T-helper 17 cell (primary cell): ENCODE measurements around the gene WASF1. TPM values are rescaled to one million over a fixed set of nuclear protein-coding genes. Genes with fewer than 3 reads are reported as not detected.
"Not testable (repeated sequence)": the region's sequence is repeated elsewhere in the genome, so short reads cannot be mapped to it uniquely, and the experiment has no call there.

Experiments used
- ATAC-seq: fragments of 150-1000 bp; cut with Tn5 transposase; 2 replicates; pipeline ENCODE4 v1.10.0; 2021; ENCODE audit warnings: mild to moderate bottlenecking, moderate library complexity
- DNase-seq, 3 donors: peaks; one replicate each; pipeline versions ENCODE4 v3.0.0 to v3.0.0-alpha.2; 2020 to 2021
- H3K9me3 ChIP-seq: one replicate; pipeline ENCODE4 v1.7.0; 2013; ENCODE audit warnings: low read length, mild to moderate bottlenecking; ENCODE audit not compliant: control insufficient read depth, poor library complexity, severe bottlenecking
- H3K27ac Mint-ChIP-seq: one replicate; pipeline ENCODE4 v1.8.0; 2022; ENCODE audit warnings: mild to moderate bottlenecking, moderate library complexity, mixed read lengths
- H3K27me3 Mint-ChIP-seq: one replicate; pipeline ENCODE4 v1.8.0; 2022; ENCODE audit warnings: mixed read lengths
- H3K36me3 Mint-ChIP-seq: one replicate; pipeline ENCODE4 v1.8.0; 2022; ENCODE audit warnings: low read depth, mixed read lengths
- H3K4me1 Mint-ChIP-seq: one replicate; pipeline ENCODE4 v1.8.0; 2022; ENCODE audit warnings: mild to moderate bottlenecking, mixed read lengths
- H3K4me3 Mint-ChIP-seq: one replicate; pipeline ENCODE4 v1.8.0; 2022; ENCODE audit warnings: mild to moderate bottlenecking, moderate library complexity, mixed read lengths
- total RNA-seq, 4 donors: library from RNA in 2 of 4; stranded (reverse) in 2 of 4; gene quantifications; one replicate each; pipeline ENCODE4 v1.2.3 and lab custom pipeline; 2022 to 2026

The WASF1 gene
- total RNA-seq, 2 donors from 2014 or later = 0.94 to 3.8 TPM

- Mint-ChIP-seq H3K27ac (no peak overlapping the region), H3K4me3 (no peak overlapping the region)
Measured at GRCh38 chr6:110097443-110097842, 82.0 kb downstream of the WASF1 start.

DNA sequence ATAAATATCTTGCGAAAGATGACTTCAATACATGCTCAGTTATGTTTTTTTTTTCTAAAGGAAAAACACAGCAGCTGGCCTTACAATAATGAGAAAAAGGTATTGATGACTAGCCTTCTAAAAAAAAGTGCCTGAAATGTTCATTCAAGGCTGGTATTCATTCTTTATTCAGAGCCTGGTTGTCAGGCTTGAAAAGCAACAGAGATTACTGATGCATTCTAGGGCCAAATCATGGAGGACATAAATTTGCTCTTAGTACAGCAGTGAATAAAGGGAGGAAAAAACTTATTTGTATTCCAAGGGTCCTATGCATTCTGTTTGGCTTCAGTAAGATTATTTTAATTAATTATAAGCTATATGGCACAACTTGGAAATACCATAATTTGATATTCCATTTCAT lies 83.5 kb downstream of the WASF1 start:
- no peak for DNase-seq
- H3K36me3 Mint-ChIP-seq = no peaks in the 10 kb centered on the region
- peaks cover 4% of the 10 kb centered on the region for H3K27me3 Mint-ChIP-seq
- ATAC-seq = no peak
- no peak overlapping the region for H3K27ac Mint-ChIP-seq
- H3K4me3 Mint-ChIP-seq = no peak overlapping the region
- no peaks in the 10 kb centered on the region for H3K9me3 ChIP-seq
- no peaks in the 10 kb centered on the region for H3K4me1 Mint-ChIP-seq

More at GRCh38 chr6:110097443-110097842, 82.0 kb downstream of the WASF1 start:
- no peaks in the 10 kb centered on the region for H3K9me3 ChIP-seq
- no peaks in the 10 kb centered on the region for H3K4me1 Mint-ChIP-seq
- H3K27me3 Mint-ChIP-seq = peaks cover 4% of the 10 kb centered on the region
- no peak for DNase-seq
- ATAC-seq = no peak
- H3K36me3 Mint-ChIP-seq = peaks cover 2% of the 10 kb centered on the region

DNA sequence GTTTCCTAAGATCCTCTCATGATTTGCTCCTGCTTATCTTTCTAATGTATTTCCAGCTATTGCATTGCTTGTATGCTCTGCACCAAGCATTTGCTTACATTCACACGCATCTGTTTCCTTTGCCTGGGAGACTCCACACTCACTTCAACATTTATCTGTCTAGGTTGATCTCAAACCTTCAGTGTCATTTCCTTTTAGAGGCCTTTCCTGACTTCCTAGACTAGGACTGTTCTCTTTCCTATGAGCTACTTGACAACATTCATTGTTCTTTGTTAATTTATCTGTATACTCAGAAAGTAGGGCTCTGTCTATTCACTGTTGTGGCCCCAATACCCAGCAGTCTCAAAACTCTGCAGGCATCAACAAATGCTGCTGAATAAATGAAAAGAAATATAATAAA lies 84.4 kb downstream of the WASF1 start:
- ATAC-seq (no peak), DNase-seq (no peak)
- Mint-ChIP-seq H3K27me3 (peaks cover 4% of the 10 kb centered on the region), H3K4me3 (no peak overlapping the region), H3K36me3 (no peaks in the 10 kb centered on the region), H3K4me1 (no peaks in the 10 kb centered on the region), H3K27ac (no peak overlapping the region)
- H3K9me3 ChIP-seq = no peaks in the 10 kb centered on the region

- no peaks in the 10 kb centered on the region for H3K36me3 Mint-ChIP-seq
- no peak overlapping the region for H3K4me3 Mint-ChIP-seq
- no peak overlapping the region for H3K27ac Mint-ChIP-seq
- ATAC-seq (no peak), DNase-seq (no peak)
- no peaks in the 10 kb centered on the region for H3K4me1 Mint-ChIP-seq
- no peaks in the 10 kb centered on the region for H3K9me3 ChIP-seq
- H3K27me3 Mint-ChIP-seq = peaks cover 4% of the 10 kb centered on the region
Measured at GRCh38 chr6:110093981-110094380, 85.5 kb downstream of the WASF1 start.

- no peak for DNase-seq
- H3K4me3 Mint-ChIP-seq = no peak overlapping the region
- H3K36me3 Mint-ChIP-seq = no peaks in the 10 kb centered on the region
Measured at GRCh38 chr6:110090876-110091275, 88.6 kb downstream of the WASF1 start.

DNA sequence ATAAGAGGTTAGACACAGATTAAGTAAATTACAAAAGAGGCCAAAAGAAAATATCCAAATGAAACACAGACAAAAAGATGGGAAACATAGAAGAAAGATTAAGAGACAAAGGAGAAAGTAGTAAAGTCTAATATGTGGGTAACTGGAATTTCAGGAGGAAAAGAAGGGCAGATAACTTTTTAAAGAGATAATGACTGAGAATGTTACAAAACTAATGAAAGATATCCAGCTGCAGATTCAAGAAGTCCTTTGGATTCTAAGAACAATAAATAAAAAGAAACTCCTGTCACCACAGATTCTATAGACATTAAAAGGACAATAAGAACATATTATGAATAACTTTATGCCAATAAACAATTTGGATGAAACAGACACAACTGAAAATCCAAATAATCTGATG lies 90.1 kb downstream of the WASF1 start:
- H3K4me3 Mint-ChIP-seq = no peak overlapping the region
- no peaks in the 10 kb centered on the region for H3K36me3 Mint-ChIP-seq
- DNase-seq (no peak), ATAC-seq (no peak)
- H3K27me3 Mint-ChIP-seq = no peaks in the 10 kb centered on the region
- H3K9me3 ChIP-seq = no peaks in the 10 kb centered on the region
- no peak overlapping the region for H3K27ac Mint-ChIP-seq
- H3K4me1 Mint-ChIP-seq = no peaks in the 10 kb centered on the region

More at GRCh38 chr6:110090876-110091275, 88.6 kb downstream of the WASF1 start:
- Mint-ChIP-seq H3K4me1 (no peaks in the 10 kb centered on the region), H3K27me3 (no peaks in the 10 kb centered on the region), H3K27ac (no peak overlapping the region)
- no peaks in the 10 kb centered on the region for H3K9me3 ChIP-seq
- ATAC-seq = no peak

- Mint-ChIP-seq H3K27me3 (peaks cover 5% of the 10 kb centered on the region), H3K4me3 (no peak overlapping the region), H3K36me3 (no peaks in the 10 kb centered on the region), H3K27ac (no peak overlapping the region), H3K4me1 (no peaks in the 10 kb centered on the region)
- no peak for ATAC-seq
- DNase-seq = no peak
- H3K9me3 ChIP-seq = no peaks in the 10 kb centered on the region
Measured at GRCh38 chr6:110085285-110085684, 94.2 kb downstream of the WASF1 start.

GRCh38 chr6:110083875-110084585 lies 95.4 kb downstream of the WASF1 start:
- DNase-seq (no peak), ATAC-seq (no peak)
- H3K27me3 Mint-ChIP-seq = peaks cover 5% of the 10 kb centered on the region
- no peaks in the 10 kb centered on the region for H3K36me3 Mint-ChIP-seq
- H3K4me3 Mint-ChIP-seq = no peak overlapping the region
- no peak overlapping the region for H3K27ac Mint-ChIP-seq
- H3K4me1 Mint-ChIP-seq = no peaks in the 10 kb centered on the region
- H3K9me3 ChIP-seq = no peaks in the 10 kb centered on the region

GRCh38 chr6:110075406-110075805 lies 104.1 kb downstream of the WASF1 start:
- ATAC-seq (no peak), DNase-seq (no peak)
- Mint-ChIP-seq H3K27me3 (peaks cover 41% of the 10 kb centered on the region), H3K27ac (no peak overlapping the region), H3K4me3 (no peak overlapping the region), H3K4me1 (no peaks in the 10 kb centered on the region), H3K36me3 (no peaks in the 10 kb centered on the region)
- no peaks in the 10 kb centered on the region for H3K9me3 ChIP-seq

GRCh38 chr6:110073474-110073873 lies 106.0 kb downstream of the WASF1 start:
- not testable (repeated sequence) for ATAC-seq, H3K27ac Mint-ChIP-seq, H3K4me3 Mint-ChIP-seq, H3K36me3 Mint-ChIP-seq, H3K4me1 Mint-ChIP-seq, DNase-seq, H3K9me3 ChIP-seq
- peaks cover 59% of the 10 kb centered on the region for H3K27me3 Mint-ChIP-seq

DNA sequence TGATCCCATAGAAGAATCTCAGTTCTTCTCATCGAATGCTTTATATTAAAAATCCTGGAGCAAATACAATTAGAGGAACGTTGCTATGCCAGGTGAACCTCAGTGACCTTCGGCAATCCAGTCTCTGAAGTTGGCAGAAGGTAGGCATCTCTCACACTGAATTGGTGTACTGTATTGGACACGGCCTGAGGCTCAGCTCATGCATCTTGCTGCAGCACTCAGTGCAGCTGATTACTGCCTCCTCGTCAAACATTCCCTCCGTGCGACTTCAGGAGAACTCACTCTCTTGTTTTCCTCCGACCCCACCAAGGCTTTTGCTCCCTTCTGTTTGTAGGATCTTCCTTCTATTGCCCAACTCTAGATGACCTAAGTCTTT lies 110.9 kb downstream of the WASF1 start:
- Mint-ChIP-seq H3K4me3 (no peak overlapping the region), H3K4me1 (peaks cover 3% of the 10 kb centered on the region), H3K27me3 (peaks cover 79% of the 10 kb centered on the region), H3K27ac (no peak overlapping the region), H3K36me3 (peaks cover 7% of the 10 kb centered on the region)
- ATAC-seq (no peak), DNase-seq (no peak)
- H3K9me3 ChIP-seq = no peaks in the 10 kb centered on the region

- H3K4me3 Mint-ChIP-seq = no peak overlapping the region
- DNase-seq (no peak), ATAC-seq (no peak)
- H3K27me3 Mint-ChIP-seq = peaks cover 84% of the 10 kb centered on the region
- peaks cover 7% of the 10 kb centered on the region for H3K36me3 Mint-ChIP-seq
- peaks cover 3% of the 10 kb centered on the region for H3K4me1 Mint-ChIP-seq
- H3K27ac Mint-ChIP-seq = no peak overlapping the region
- H3K9me3 ChIP-seq = no peaks in the 10 kb centered on the region
Measured at GRCh38 chr6:110067837-110068591, 111.5 kb downstream of the WASF1 start.

GRCh38 chr6:110064744-110065524 lies 114.5 kb downstream of the WASF1 start:
- Mint-ChIP-seq H3K4me1 (peaks cover 3% of the 10 kb centered on the region), H3K27me3 (peaks cover 94% of the 10 kb centered on the region), H3K27ac (peak overlapping the region; percentile 65), H3K36me3 (peaks cover 7% of the 10 kb centered on the region), H3K4me3 (no peak overlapping the region)
- ATAC-seq = no peak
- H3K9me3 ChIP-seq = no peaks in the 10 kb centered on the region
- DNase-seq = no peak
